Measurements from ENCODE around the gene NUAK2.

The NUAK2 gene

GRCh38 chr1:205258261-205258691 lies 63.3 kb downstream of the NUAK2 start:
- no peak for TF ChIP-seq PPARA (CRISPR knock-in tag; IDR thresholded peaks at IDR 0.05; ENCODE audit: borderline replicate concordance)
- no peak for TF ChIP-seq POU6F1 (CRISPR knock-in tag; IDR thresholded peaks at IDR 0.05; ENCODE audit: borderline replicate concordance, low read depth)
- no peak for TF ChIP-seq ARNTL (CRISPR knock-in tag; IDR thresholded peaks at IDR 0.05; ENCODE audit: borderline replicate concordance, low read depth)
- TF ChIP-seq BACH2 (CRISPR knock-in tag; IDR thresholded peaks at IDR 0.05; ENCODE audit: borderline replicate concordance) = no peak
- TF ChIP-seq ZC3H10 (CRISPR knock-in tag; IDR thresholded peaks at IDR 0.05) = no peak
- TF ChIP-seq ZNF565 (CRISPR knock-in tag; conservative IDR thresholded peaks at IDR 0.05; ENCODE audit: low read depth) = no peak
- TF ChIP-seq CSRNP3 (CRISPR knock-in tag; IDR thresholded peaks at IDR 0.05) = no peak
- no peak for TF ChIP-seq RARB (CRISPR knock-in tag; IDR thresholded peaks at IDR 0.05)
- no peak for TF ChIP-seq ZNF8 (CRISPR knock-in tag; IDR thresholded peaks at IDR 0.05)
- no peak for TF ChIP-seq OSR1 (CRISPR knock-in tag; IDR thresholded peaks at IDR 0.05)
- no peak for TF ChIP-seq ISL1 (CRISPR knock-in tag; IDR thresholded peaks at IDR 0.05)
- TF ChIP-seq ZFP3 (CRISPR knock-in tag; IDR thresholded peaks at IDR 0.05) = no peak
- no peak for TF ChIP-seq TCF4 (CRISPR knock-in tag; IDR thresholded peaks at IDR 0.05; ENCODE audit: borderline replicate concordance)
- TF ChIP-seq ESRRG (CRISPR knock-in tag; IDR thresholded peaks at IDR 0.05) = no peak
- no peak for TF ChIP-seq SNAI2 (CRISPR knock-in tag; IDR thresholded peaks at IDR 0.05)
- no peak for TF ChIP-seq PATZ1 (CRISPR knock-in tag; IDR thresholded peaks at IDR 0.05; ENCODE audit: borderline replicate concordance)
- no peak for TF ChIP-seq CREB5 (CRISPR knock-in tag; IDR thresholded peaks at IDR 0.05; ENCODE audit: low read depth)
- TF ChIP-seq TOX (CRISPR knock-in tag; IDR thresholded peaks at IDR 0.05; ENCODE audit: borderline replicate concordance) = no peak
- TF ChIP-seq ZNF70 (CRISPR knock-in tag; IDR thresholded peaks at IDR 0.05) = no peak
- ATAC-seq = no peak

GRCh38 chr1:205257735-205258134 lies 63.8 kb downstream of the NUAK2 start:
- ATAC-seq = no peak
- TF ChIP-seq CSDC2 (CRISPR knock-in tag; IDR thresholded peaks at IDR 0.05) (no peak), ISL1 (CRISPR knock-in tag; IDR thresholded peaks at IDR 0.05) (no peak), BACH2 (CRISPR knock-in tag; IDR thresholded peaks at IDR 0.05; ENCODE audit: borderline replicate concordance) (no peak), ZFP3 (CRISPR knock-in tag; IDR thresholded peaks at IDR 0.05) (no peak), CREB5 (CRISPR knock-in tag; IDR thresholded peaks at IDR 0.05; ENCODE audit: low read depth) (no peak), CSRNP3 (CRISPR knock-in tag; IDR thresholded peaks at IDR 0.05) (no peak), ZFP30 (CRISPR knock-in tag; IDR thresholded peaks at IDR 0.05) (no peak), ESRRG (CRISPR knock-in tag; IDR thresholded peaks at IDR 0.05) (no peak), GLIS3 (CRISPR knock-in tag; IDR thresholded peaks at IDR 0.05) (no peak), TOX (CRISPR knock-in tag; IDR thresholded peaks at IDR 0.05; ENCODE audit: borderline replicate concordance) (no peak), PATZ1 (CRISPR knock-in tag; IDR thresholded peaks at IDR 0.05; ENCODE audit: borderline replicate concordance) (no peak), ARNTL (CRISPR knock-in tag; IDR thresholded peaks at IDR 0.05; ENCODE audit: borderline replicate concordance, low read depth) (no peak)

Measured in SK-N-SH treated with all-trans-retinoic acid at 6 μM for 48 hours (cell line).